Measurements from ENCODE around the gene FAM83B.

Gene FAM83B

DNA sequence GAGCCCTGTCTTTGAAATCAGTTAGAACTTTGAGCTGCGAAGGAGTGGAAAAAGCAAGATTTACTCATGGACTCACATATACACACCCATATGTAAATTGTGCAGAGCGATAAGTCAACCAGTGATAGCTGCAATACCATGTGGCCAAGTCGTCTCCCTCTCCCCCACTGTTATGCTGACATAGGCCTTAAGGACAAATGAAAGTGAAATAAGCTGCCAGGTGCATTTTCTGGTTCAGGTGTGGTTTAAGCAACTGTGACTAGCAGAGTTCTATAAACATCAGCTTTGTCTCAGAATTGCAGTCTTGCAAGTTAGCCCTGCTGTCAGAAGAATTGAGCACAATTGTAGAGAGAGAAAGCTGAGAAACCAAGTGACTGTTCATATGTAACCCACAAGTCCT, 9.6 kb downstream of the FAM83B start:
- no peak overlapping the region for H3K4me3 ChIP-seq (ENCODE audit: low read length)
- no peaks in the 10 kb centered on the region for H4K20me1 ChIP-seq (ENCODE audit: control insufficient read depth, insufficient read depth, low read depth, low read length)
- H3K9me2 ChIP-seq (replicated peaks; ENCODE audit: control insufficient read depth, low read length) = no peaks in the 10 kb centered on the region
- no peaks in the 10 kb centered on the region for H3F3A ChIP-seq (ENCODE audit: control insufficient read depth, insufficient read depth)
- H3K9me3 ChIP-seq (ENCODE audit: control insufficient read depth, insufficient read depth, low read length) = no peaks in the 10 kb centered on the region
- no peak overlapping the region for H3K4me2 ChIP-seq (ENCODE audit: low read length)
- TF ChIP-seq, protein P1, sequence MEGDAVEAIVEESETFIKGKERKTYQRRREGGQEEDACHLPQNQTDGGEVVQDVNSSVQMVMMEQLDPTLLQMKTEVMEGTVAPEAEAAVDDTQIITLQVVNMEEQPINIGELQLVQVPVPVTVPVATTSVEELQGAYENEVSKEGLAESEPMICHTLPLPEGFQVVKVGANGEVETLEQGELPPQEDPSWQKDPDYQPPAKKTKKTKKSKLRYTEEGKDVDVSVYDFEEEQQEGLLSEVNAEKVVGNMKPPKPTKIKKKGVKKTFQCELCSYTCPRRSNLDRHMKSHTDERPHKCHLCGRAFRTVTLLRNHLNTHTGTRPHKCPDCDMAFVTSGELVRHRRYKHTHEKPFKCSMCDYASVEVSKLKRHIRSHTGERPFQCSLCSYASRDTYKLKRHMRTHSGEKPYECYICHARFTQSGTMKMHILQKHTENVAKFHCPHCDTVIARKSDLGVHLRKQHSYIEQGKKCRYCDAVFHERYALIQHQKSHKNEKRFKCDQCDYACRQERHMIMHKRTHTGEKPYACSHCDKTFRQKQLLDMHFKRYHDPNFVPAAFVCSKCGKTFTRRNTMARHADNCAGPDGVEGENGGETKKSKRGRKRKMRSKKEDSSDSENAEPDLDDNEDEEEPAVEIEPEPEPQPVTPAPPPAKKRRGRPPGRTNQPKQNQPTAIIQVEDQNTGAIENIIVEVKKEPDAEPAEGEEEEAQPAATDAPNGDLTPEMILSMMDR (IDR thresholded peaks at IDR 0.05; ENCODE audit: low read depth, low read length, poor library complexity, severe bottlenecking) = no peak
- no peak for TF ChIP-seq EZH2phosphoT487 (IDR thresholded peaks at IDR 0.05; ENCODE audit: borderline replicate concordance, low read length)
- no peak overlapping the region for H3K27ac ChIP-seq (ENCODE audit: low read depth, low read length)
- no peaks in the 10 kb centered on the region for H3K79me2 ChIP-seq (ENCODE audit: control insufficient read depth, low read length)
- H3K27me3 ChIP-seq (ENCODE audit: control insufficient read depth, low read length) = no peaks in the 10 kb centered on the region
- no peaks in the 10 kb centered on the region for H3K36me3 ChIP-seq (ENCODE audit: control insufficient read depth, low read length)
- H3K4me1 ChIP-seq (ENCODE audit: control insufficient read depth, low read length) = no peaks in the 10 kb centered on the region

DNA sequence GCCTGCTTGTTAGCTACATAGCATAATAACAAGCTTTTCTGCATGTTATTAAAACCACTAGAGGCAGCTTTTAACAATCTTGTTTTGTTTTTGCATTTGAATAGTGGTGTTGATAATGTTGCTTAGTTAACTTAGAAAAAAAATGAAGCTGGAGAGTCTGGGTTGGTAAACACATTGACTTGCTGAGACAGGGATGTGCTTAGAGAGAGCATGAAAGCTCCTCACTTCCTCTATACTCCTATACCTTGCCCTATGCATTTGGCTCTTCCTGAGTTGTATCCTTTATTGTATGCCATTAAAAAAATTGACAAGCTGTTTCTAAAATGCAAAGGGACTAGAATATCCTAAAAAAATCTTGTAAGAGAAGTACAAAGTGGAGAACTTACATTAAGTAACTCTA, 13.6 kb downstream of the FAM83B start:
- no peak overlapping the region for H3K4me3 ChIP-seq (ENCODE audit: low read length)
- TF ChIP-seq EZH2phosphoT487 (IDR thresholded peaks at IDR 0.05; ENCODE audit: borderline replicate concordance, low read length) = no peak
- TF ChIP-seq, protein P1 (IDR thresholded peaks at IDR 0.05; ENCODE audit: low read depth, low read length, poor library complexity, severe bottlenecking) = no peak
- no peaks in the 10 kb centered on the region for H3K4me1 ChIP-seq (ENCODE audit: control insufficient read depth, low read length)
- no peaks in the 10 kb centered on the region for H3K36me3 ChIP-seq (ENCODE audit: control insufficient read depth, low read length)
- H4K20me1 ChIP-seq (ENCODE audit: control insufficient read depth, insufficient read depth, low read depth, low read length) = no peaks in the 10 kb centered on the region
- no peaks in the 10 kb centered on the region for H3F3A ChIP-seq (ENCODE audit: control insufficient read depth, insufficient read depth)
- no peak overlapping the region for H3K4me2 ChIP-seq (ENCODE audit: low read length)
- H3K27me3 ChIP-seq (ENCODE audit: control insufficient read depth, low read length) = no peaks in the 10 kb centered on the region
- H3K27ac ChIP-seq (ENCODE audit: low read depth, low read length) = no peak overlapping the region
- H3K79me2 ChIP-seq (ENCODE audit: control insufficient read depth, low read length) = no peaks in the 10 kb centered on the region
- H3K9me3 ChIP-seq (ENCODE audit: control insufficient read depth, insufficient read depth, low read length) = no peaks in the 10 kb centered on the region
- H3K9me2 ChIP-seq (replicated peaks; ENCODE audit: control insufficient read depth, low read length) = no peaks in the 10 kb centered on the region

DNA sequence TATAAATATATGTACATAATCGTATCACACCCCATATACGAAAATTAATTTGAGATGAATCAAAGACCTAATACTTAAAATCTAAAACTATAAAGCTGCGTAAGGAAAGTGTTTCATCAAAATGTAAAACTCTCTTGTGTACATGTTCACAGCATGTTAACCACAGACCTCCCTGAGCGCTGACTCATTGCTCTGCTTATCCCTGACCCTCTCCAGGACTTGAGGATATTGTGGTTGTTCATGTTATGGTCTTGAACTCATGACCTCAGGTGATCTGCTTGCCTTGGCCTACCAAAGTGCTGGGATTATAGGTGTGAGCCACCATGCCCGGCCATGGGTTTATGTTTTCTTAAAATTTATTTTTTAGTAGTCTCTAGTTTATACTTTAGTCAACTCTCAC, 14.2 kb downstream of the FAM83B start:
- H3K36me3 ChIP-seq (ENCODE audit: control insufficient read depth, low read length) = no peaks in the 10 kb centered on the region
- no peaks in the 10 kb centered on the region for H3K9me2 ChIP-seq (replicated peaks; ENCODE audit: control insufficient read depth, low read length)
- TF ChIP-seq, protein P1 (IDR thresholded peaks at IDR 0.05; ENCODE audit: low read depth, low read length, poor library complexity, severe bottlenecking) = no peak
- no peak for TF ChIP-seq EZH2phosphoT487 (IDR thresholded peaks at IDR 0.05; ENCODE audit: borderline replicate concordance, low read length)
- H3K27me3 ChIP-seq (ENCODE audit: control insufficient read depth, low read length) = no peaks in the 10 kb centered on the region
- no peaks in the 10 kb centered on the region for H3K9me3 ChIP-seq (ENCODE audit: control insufficient read depth, insufficient read depth, low read length)
- no peak overlapping the region for H3K4me2 ChIP-seq (ENCODE audit: low read length)
- no peaks in the 10 kb centered on the region for H4K20me1 ChIP-seq (ENCODE audit: control insufficient read depth, insufficient read depth, low read depth, low read length)
- no peaks in the 10 kb centered on the region for H3K79me2 ChIP-seq (ENCODE audit: control insufficient read depth, low read length)
- no peak overlapping the region for H3K27ac ChIP-seq (ENCODE audit: low read depth, low read length)
- no peak overlapping the region for H3K4me3 ChIP-seq (ENCODE audit: low read length)
- H3K4me1 ChIP-seq (ENCODE audit: control insufficient read depth, low read length) = no peaks in the 10 kb centered on the region
- no peaks in the 10 kb centered on the region for H3F3A ChIP-seq (ENCODE audit: control insufficient read depth, insufficient read depth)

Data from DOHH2 (cell line).